ENCODE results near the gene ARHGEF10L. TPM values are rescaled to one million over a fixed set of nuclear protein-coding genes. Genes with fewer than 3 reads are reported as not detected.

The ARHGEF10L gene
- total RNA-seq, 2 experiments from 2014 or later, result not detected

DNA sequence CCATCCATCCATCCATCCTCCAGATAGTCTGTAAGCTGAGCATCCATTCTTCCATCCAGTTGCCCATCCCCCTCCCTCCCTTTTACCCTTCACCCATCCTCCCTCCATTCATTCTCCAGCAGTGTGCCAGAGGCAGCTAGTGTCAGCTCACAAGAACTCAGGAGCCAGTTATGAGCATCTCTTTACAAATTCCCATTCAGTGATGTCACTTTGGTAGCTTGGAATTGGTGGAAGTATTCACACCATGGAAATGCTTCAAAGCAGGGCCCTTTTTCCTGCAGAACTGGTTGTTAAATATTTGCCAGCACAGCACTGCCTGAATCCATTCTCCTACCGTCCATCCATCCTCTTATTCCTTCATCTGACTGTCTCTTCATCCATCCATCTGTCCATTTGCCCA is 72.5 kb downstream of the ARHGEF10L start:
- CTCF ChIA-PET, result no interaction called here
- Mint-ChIP-seq H3K36me3 (ENCODE audit: low read depth) (no peaks in the 10 kb centered on the region), H3K9me3 (ENCODE audit: low read depth) (no peaks in the 10 kb centered on the region), H3K27me3 (peaks cover 5% of the 10 kb centered on the region), H3K4me3 (no peak overlapping the region), H3K4me1 (no peaks in the 10 kb centered on the region), H3K27ac (no peak overlapping the region)
- intact Hi-C loops (cut with DNase I, micrococcal nuclease), result no loop called here
- POLR2A ChIA-PET, result no interaction called here
- ATAC-seq (no peak), DNase-seq (no peak)

DNA sequence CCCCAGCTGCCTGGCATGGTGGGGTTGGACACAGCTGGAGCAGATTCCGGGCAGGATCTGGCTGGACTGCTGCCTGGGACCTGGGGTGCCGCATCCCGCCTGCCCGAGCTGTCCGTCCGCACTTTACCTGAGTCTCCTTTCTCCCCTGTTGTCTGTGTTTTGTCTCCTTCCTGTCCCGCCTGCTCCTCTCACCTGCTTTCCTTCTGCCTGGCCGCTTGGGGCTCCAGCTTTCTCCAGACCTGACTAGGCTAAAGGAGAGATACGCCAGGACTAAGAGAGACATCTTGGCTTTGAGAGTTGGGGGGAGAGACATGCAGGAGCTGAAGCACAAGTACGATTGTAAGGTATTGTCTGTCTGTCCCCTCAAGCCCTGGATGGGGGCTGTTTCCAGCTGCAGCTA is 73.3 kb downstream of the ARHGEF10L start:
- H3K4me1 Mint-ChIP-seq, result no peaks in the 10 kb centered on the region
- no peak for DNase-seq
- intact Hi-C loops (cut with DNase I, micrococcal nuclease), result no loop called here
- no peak for ATAC-seq
- no peaks in the 10 kb centered on the region for H3K9me3 Mint-ChIP-seq (ENCODE audit: low read depth)
- H3K27ac Mint-ChIP-seq, result no peak overlapping the region
- POLR2A ChIA-PET, result interaction anchor here (0.6 kb wide), 1 partner anchor 257 kb away, joined by 3 read pairs; no protein-coding TSS in a partner anchor
- H3K4me3 Mint-ChIP-seq, result no peak overlapping the region
- CTCF ChIA-PET, result interaction anchor here (0.7 to 0.8 kb wide), 2 partner anchors 48 to 969 kb away, joined by 3 read pairs; no protein-coding TSS in a partner anchor
- H3K36me3 Mint-ChIP-seq (ENCODE audit: low read depth), result no peaks in the 10 kb centered on the region
- H3K27me3 Mint-ChIP-seq, result peaks cover 5% of the 10 kb centered on the region

- H3K4me3 Mint-ChIP-seq, result no peak overlapping the region
- DNase-seq (no peak), ATAC-seq (no peak)
- H3K4me1 Mint-ChIP-seq, result no peaks in the 10 kb centered on the region
- H3K27me3 Mint-ChIP-seq, result peaks cover 8% of the 10 kb centered on the region
- H3K9me3 Mint-ChIP-seq (ENCODE audit: low read depth), result no peaks in the 10 kb centered on the region
- H3K36me3 Mint-ChIP-seq (ENCODE audit: low read depth), result no peaks in the 10 kb centered on the region
- CTCF ChIA-PET, result no interaction called here
- POLR2A ChIA-PET, result no interaction called here
- intact Hi-C loops (cut with DNase I, micrococcal nuclease), result no loop called here
- H3K27ac Mint-ChIP-seq, result no peak overlapping the region
Measured at GRCh38 chr1:17614586-17614985, 75.1 kb downstream of the ARHGEF10L start.

DNA sequence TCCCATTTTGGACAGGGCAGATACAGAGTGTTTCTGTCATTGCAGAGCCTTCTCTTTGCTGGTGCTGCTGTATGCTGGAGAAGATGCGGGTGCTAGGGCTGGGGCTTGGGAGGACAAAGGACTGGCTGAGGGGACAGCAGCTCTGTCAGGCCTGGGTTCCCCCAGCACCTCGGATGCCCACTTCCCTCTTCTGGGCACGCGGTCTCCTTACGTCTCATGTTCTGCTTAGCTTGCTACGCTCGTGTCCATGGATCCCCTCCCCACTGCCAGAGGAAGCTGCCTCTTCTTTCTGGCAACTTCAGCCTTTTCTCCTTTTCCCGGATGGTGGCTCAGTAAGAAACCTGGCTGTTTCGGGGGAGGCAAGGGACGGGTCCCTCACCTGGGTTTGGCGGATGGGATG is 75.7 kb downstream of the ARHGEF10L start:
- Mint-ChIP-seq H3K27ac (no peak overlapping the region), H3K27me3 (peaks cover 8% of the 10 kb centered on the region), H3K36me3 (ENCODE audit: low read depth) (no peaks in the 10 kb centered on the region), H3K4me1 (no peaks in the 10 kb centered on the region), H3K9me3 (ENCODE audit: low read depth) (no peaks in the 10 kb centered on the region), H3K4me3 (no peak overlapping the region)
- no peak for DNase-seq
- intact Hi-C loops (cut with DNase I, micrococcal nuclease), result no loop called here
- no peak for ATAC-seq
- POLR2A ChIA-PET, result no interaction called here
- CTCF ChIA-PET, result interaction anchor here (0.5 kb wide), 1 partner anchor 9 kb away, joined by 5 read pairs; no protein-coding TSS in a partner anchor

- no peaks in the 10 kb centered on the region for H3K4me1 Mint-ChIP-seq
- CTCF ChIA-PET, result no interaction called here
Measured at GRCh38 chr1:17615959-17616358, 76.5 kb downstream of the ARHGEF10L start.

GRCh38 chr1:17616731-17617279 is 77.3 kb downstream of the ARHGEF10L start:
- ATAC-seq (no peak), DNase-seq (no peak)
- Mint-ChIP-seq H3K4me1 (no peaks in the 10 kb centered on the region), H3K27ac (no peak overlapping the region), H3K4me3 (no peak overlapping the region), H3K36me3 (ENCODE audit: low read depth) (no peaks in the 10 kb centered on the region), H3K27me3 (peaks cover 10% of the 10 kb centered on the region), H3K9me3 (ENCODE audit: low read depth) (no peaks in the 10 kb centered on the region)
- intact Hi-C loops (cut with DNase I, micrococcal nuclease), result no loop called here
- ChIA-PET CTCF (no interaction called here), POLR2A (no interaction called here)

More at GRCh38 chr1:17615959-17616358, 76.5 kb downstream of the ARHGEF10L start:
- POLR2A ChIA-PET, result no interaction called here
- no peak overlapping the region for H3K27ac Mint-ChIP-seq
- DNase-seq (no peak), ATAC-seq (no peak)
- H3K27me3 Mint-ChIP-seq, result peaks cover 10% of the 10 kb centered on the region
- H3K9me3 Mint-ChIP-seq (ENCODE audit: low read depth), result no peaks in the 10 kb centered on the region
- H3K4me3 Mint-ChIP-seq, result no peak overlapping the region
- H3K36me3 Mint-ChIP-seq (ENCODE audit: low read depth), result no peaks in the 10 kb centered on the region
- intact Hi-C loops (cut with DNase I, micrococcal nuclease), result no loop called here

GRCh38 chr1:17617787-17618557 is 78.5 kb downstream of the ARHGEF10L start:
- ATAC-seq, result no peak
- DNase-seq, result no peak
- no peaks in the 10 kb centered on the region for H3K4me1 Mint-ChIP-seq
- POLR2A ChIA-PET, result no interaction called here
- peaks cover 10% of the 10 kb centered on the region for H3K27me3 Mint-ChIP-seq
- no peaks in the 10 kb centered on the region for H3K9me3 Mint-ChIP-seq (ENCODE audit: low read depth)
- H3K4me3 Mint-ChIP-seq, result no peak overlapping the region
- intact Hi-C loops (cut with DNase I, micrococcal nuclease), result no loop called here
- H3K36me3 Mint-ChIP-seq (ENCODE audit: low read depth), result no peaks in the 10 kb centered on the region
- no peak overlapping the region for H3K27ac Mint-ChIP-seq
- CTCF ChIA-PET, result no interaction called here

DNA sequence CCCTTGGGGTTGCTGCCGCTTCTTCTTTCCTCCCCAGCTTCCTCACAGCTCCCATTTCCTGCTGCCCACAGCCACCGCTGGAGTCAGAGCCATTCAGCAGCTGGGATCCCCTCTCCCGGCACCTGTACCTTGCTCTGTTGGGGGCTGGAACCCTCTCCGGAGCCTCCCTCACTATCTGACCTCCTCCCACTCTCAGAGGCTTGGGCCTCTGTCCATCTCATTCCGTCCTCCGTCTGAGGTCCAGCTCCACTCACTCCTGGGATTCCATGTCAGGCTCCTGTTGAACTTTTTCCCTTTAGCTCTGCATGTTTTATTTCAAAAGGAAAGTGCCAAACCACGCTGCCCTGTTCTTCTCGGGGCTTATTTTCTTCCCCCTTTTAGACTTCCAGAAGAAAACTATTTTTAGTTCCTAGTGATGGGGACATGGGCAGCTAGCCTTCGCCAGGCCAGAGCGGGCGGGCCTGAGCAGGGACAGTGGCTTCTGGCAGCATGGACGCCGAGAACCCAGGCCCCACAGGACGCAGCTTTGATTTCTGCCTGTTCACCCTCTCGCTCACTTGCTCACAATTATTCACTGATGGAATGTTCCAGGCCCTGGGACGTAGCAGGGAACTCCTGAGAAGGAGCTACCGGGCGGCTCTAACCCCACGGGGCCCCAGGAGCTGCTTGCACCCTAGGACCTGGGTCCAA is 79.2 kb downstream of the ARHGEF10L start:
- intact Hi-C loops (cut with DNase I, micrococcal nuclease), result no loop called here
- POLR2A ChIA-PET, result no interaction called here
- CTCF ChIA-PET, result interaction anchor here (0.6 to 1.0 kb wide), 2 partner anchors 12 to 21 kb away, joined by 3 to 5 read pairs; no protein-coding TSS in a partner anchor
- ATAC-seq, result no peak
- no peak for DNase-seq
- Mint-ChIP-seq H3K9me3 (ENCODE audit: low read depth) (no peaks in the 10 kb centered on the region), H3K36me3 (ENCODE audit: low read depth) (no peaks in the 10 kb centered on the region), H3K4me3 (no peak overlapping the region), H3K27me3 (peaks cover 10% of the 10 kb centered on the region), H3K4me1 (no peaks in the 10 kb centered on the region), H3K27ac (no peak overlapping the region)

DNA sequence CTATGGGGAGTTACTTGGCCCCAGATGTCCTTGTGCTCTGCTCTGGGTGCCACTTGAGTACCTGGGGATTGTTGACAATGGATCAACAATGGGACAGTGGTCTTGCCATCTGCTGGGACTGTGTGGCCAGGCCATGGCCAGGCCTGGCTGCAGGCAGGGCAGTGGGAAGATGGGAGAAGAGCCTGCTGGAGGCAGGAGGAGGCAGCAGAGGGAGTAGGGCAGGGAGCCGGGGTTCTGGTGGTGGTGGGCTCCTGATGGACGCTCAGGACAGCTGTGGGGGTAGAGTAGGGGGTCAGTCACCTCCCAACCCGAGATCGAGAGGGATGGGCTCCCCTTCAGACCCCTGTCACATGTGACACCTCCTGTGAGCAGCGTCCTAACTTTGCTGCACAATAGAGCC is 81.0 kb downstream of the ARHGEF10L start:
- Mint-ChIP-seq H3K4me1 (no peaks in the 10 kb centered on the region), H3K36me3 (ENCODE audit: low read depth) (no peaks in the 10 kb centered on the region), H3K9me3 (ENCODE audit: low read depth) (no peaks in the 10 kb centered on the region), H3K27ac (peak overlapping the region; percentile 58), H3K27me3 (peaks cover 10% of the 10 kb centered on the region), H3K4me3 (no peak overlapping the region)
- no peak for ATAC-seq
- intact Hi-C loops (cut with DNase I, micrococcal nuclease), result no loop called here
- CTCF ChIA-PET, result interaction anchor here (0.6 kb wide), 1 partner anchor 118 kb away, joined by 3 read pairs; no protein-coding TSS in a partner anchor
- POLR2A ChIA-PET, result no interaction called here
- no peak for DNase-seq

GRCh38 chr1:17621691-17622090 is 82.2 kb downstream of the ARHGEF10L start:
- no peak overlapping the region for H3K4me3 Mint-ChIP-seq
- ChIA-PET POLR2A (no interaction called here), CTCF (no interaction called here)
- peaks cover 6% of the 10 kb centered on the region for H3K27me3 Mint-ChIP-seq
- H3K36me3 Mint-ChIP-seq (ENCODE audit: low read depth), result no peaks in the 10 kb centered on the region
- intact Hi-C loops (cut with DNase I, micrococcal nuclease), result no loop called here
- ATAC-seq (no peak), DNase-seq (no peak)
- no peaks in the 10 kb centered on the region for H3K9me3 Mint-ChIP-seq (ENCODE audit: low read depth)
- H3K27ac Mint-ChIP-seq, result no peak overlapping the region
- no peaks in the 10 kb centered on the region for H3K4me1 Mint-ChIP-seq

GRCh38 chr1:17622823-17623222 is 83.3 kb downstream of the ARHGEF10L start:
- no peak for ATAC-seq
- no peak for DNase-seq
- H3K4me3 Mint-ChIP-seq, result no peak overlapping the region
- POLR2A ChIA-PET, result no interaction called here
- H3K9me3 Mint-ChIP-seq (ENCODE audit: low read depth), result no peaks in the 10 kb centered on the region
- H3K27me3 Mint-ChIP-seq, result peaks cover 5% of the 10 kb centered on the region
- intact Hi-C loops (cut with DNase I, micrococcal nuclease), result no loop called here
- no peaks in the 10 kb centered on the region for H3K4me1 Mint-ChIP-seq
- CTCF ChIA-PET, result no interaction called here
- no peak overlapping the region for H3K27ac Mint-ChIP-seq
- H3K36me3 Mint-ChIP-seq (ENCODE audit: low read depth), result no peaks in the 10 kb centered on the region
